Stimulated activated CD8-positive, alpha-beta memory T cell treated with anti-CD3 and anti-CD28 coated beads, Interleukin-7, amount 100 ng/mL, for 4 hours (primary cell): ENCODE results near the gene PARD3.

Experiments
- DNase-seq, 2 donors: peaks; one replicate each; pipeline ENCODE4 v3.0.0-alpha.2; 2020; ENCODE audit warnings: low read depth in 2 of 2

The PARD3 gene

DNA sequence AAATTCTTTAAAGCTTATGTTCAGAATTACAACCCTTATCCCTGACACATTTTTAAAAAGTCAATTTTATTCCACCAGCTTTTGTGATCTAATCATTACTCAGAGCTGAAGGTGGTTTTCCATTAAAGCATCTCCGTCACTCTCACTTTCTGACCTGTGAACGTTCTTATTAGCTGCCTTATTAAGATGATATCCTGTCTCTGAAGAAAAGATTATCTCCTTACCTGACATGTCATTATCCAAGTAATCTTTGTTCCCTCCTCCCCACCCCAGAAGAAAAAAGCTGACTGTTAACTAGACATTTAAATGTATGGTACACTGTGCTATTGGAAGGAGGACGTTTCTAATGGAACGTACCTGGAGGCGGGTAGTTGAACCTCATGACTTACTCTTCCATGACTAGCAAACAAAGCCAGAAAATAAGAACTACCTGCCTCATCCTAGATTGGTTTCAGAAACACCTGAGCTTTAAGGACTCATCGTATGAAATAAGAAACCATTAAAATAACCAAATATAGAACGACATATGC, 708.7 kb downstream of the PARD3 start:
- DNase-seq: no peak

DNA sequence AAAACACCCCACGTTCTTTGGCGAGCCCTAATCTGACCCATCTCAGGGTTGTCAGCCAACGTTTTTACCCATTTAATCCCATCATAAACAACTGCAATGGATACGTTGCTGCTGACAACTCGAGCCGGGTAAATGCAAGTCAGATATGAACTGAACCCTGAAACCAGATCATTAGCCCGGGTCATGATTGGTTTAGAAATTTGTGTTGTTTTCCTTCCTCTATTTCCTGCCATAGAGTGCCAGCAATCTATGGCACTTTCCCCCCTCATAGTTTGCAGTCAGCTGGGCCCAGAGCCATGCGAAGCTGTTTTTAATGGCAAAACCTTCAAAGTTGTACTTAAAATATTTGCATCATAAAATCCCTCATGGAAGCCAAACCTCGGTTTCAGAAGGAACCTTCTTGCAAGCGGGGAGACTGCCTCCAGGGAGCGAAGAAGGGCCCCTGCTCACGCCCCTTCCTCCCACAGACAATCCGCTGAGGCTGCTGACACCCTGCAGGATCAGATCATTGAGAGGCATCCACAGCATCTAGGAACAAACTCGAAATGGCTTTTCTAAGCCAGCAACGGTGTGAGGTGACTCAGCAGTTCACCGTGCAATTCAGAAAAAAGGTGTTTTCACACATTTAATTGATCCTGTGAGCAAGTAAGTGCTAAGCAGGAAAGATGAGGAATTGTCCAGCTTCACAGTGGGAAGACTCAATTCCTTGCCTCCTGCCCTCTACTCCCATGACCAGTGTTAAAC, 710.1 kb downstream of the PARD3 start:
- DNase-seq: no peak

DNA sequence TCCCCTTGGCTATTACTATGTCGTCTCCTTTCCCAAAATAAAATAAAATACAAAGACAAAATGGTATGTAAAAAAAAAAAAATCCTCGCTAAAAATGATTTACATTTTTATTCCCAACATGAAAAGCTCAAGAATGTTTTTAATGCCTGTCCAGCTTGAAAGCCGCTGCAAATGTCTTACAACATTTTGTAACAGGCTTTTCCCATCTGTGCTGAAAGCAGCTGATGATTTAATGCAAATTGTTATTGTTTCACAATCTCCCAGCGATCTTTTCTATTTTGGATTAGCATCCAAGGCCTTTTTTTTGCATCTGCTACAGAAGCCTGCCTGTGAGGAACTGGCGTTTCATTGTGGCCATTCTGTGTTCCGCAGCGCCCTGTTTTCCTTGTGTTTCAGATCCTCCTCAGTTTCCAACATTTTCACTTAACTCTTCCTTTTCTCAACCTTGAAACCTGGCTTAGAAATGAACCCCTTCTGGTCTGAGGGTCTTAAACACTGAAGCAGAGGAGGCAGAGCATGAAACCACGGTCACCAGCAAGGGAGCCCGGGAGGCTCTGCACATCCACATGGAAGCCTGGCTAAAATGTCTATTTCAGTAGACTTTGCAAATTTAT, 712.1 kb downstream of the PARD3 start:
- no peak for DNase-seq

DNA sequence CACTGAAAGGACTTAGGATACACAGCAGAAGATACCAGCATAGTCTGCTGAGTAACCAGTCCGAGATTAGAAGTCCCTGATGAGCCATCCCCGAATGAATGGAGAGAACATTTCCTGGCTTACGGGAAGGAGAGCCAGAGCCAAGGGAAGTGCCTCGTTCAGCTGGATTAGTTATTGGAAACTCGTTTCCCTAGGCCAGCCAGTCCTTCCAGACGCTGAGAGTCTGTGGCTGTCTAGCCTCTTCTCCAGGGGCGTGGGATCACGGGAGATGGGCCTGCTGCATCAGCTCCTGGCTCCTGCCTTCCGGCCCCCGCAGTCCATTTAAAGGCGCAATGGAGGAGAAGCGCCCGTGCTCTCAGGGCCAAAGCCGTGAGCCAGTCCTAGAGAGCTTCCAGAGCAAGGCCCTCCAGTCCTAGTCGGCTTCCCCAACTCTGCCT, 712.8 kb downstream of the PARD3 start:
- DNase-seq: no peak

DNA sequence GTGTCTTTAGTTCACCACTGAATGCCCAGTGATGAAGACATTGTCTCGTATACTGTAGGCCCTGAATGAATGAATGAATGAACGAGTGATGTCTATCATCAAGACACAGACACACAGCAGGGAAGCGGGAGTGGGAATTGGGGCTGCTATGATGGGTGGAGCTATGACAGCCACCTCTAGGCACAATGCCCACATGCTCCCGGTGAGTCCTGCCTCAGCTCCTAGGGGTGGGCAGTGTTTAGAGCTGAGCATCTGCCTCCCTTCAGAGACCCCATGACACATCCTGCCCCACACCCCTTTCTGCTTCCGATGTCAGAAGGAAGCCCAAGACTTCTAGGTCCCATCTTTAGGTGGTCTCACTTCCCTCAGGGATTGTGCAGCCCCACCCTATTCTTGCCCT, 714.1 kb downstream of the PARD3 start:
- no peak for DNase-seq

DNA sequence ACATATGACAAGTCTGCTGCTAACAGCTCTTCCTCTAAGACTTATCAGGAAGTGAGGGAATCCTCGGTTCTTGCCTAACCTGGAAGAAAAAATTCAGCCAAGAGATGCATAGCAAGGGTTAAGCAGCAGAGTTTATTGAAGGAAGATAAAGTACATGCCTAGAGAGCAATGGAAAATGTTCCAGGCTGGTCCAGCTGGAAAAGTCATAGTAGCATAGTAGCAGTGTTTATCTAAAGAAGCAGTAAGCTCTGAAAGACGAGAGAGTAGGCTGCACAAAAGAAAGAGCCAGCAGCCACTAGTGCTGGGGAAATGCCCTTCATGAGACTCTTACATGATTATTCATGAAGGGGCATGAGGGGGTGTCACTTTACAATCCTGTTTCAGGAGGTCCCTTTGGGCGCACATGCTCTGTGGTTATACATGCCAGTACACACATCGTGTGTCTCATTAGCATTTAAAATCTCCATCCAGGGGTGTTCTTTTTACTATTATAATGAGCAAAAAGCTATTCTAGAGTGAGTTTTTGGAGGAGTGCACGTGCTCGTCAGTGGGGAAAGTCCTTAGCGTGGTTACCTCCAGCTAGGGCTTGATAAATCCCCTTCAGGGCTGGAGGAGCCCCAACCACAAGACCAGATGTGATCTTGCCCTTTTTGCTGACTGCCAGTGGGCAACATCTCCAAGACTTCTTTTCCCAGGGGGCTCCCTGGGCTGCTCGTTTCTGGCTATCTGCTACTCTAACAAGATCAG, 716.1 kb downstream of the PARD3 start:
- no peak for DNase-seq

DNA sequence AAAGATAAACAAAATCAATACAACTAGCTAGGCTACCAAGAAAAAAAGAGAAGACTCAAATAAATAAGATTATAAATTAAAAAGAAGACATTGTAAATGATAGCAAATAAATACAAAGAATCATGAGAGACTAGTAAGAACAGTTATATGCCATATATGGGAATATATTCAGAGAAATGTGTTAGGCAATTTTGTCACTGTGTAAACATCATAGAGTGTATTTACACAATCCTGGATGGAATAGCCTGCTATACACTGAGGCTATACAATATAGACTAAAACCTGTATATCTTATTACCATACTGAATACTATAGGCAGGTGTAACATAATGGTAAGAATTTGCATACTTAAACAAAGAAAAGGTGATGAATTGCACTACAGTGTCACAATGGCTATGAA, 717.4 kb downstream of the PARD3 start:
- DNase-seq: no peak

DNA sequence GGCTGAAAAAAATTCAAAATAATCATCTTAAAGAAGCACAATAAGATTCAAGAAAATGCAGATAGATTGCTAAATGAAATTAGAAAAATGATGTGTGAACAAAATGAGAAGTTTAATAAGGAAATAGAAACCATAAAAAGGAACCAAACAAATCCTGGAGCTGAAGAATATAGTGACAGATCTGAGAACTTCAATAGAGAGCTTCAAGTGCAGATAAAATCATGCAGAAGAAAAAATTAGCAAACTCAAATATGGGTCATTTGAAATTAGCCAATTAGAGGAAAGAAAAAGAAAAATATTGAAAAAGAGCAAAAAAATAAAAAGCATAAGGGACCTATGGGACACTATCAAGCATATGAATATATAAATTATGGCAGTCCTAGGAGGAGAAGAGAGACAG, 720.1 kb downstream of the PARD3 start:
- DNase-seq: no peak

DNA sequence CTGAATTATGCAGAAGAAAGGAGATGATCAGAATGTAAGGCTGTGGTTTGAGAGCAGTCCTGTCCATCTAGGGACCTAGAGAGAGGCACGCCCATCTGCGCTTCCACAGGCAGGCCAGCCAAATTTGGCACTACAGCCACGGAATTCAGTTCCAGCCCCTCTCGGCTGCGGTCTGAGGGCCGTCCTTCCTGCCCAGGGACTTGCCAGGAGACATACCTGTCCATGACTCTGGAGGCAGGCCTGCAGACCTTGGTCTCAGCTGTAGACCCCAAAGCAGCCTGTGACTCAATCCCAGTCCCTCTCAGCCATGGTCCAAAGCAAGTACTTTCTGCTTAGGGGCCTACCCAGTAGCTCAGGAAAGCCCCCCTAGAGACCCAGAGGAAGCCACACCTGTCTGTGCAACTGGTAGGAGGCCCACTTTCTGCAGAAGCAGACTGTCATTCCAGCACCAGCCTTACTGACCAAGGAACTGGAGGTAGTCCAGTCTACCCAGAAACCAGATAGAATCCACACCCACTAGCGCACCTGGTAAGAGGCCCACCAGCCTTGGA, 720.9 kb downstream of the PARD3 start:
- DNase-seq: no peak

DNA sequence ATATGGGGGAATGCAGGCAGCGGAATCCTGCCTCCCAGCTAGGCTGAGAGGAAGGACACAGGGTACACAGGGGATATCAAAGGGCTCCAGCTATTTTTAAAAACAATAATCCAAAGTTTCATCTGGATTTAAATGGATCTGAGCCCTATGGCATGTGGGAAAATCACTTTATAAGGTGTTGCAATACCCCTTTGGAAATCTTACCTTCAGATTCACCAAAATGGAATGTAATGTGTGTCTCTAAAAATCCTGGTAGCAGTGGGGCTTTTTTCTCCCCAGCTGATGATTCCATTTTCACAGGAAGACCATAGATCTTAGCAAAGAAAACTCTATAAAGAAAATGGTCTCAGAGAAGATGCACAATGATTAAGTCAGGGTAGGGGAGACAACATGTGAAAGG, 722.2 kb downstream of the PARD3 start:
- DNase-seq: no peak

DNA sequence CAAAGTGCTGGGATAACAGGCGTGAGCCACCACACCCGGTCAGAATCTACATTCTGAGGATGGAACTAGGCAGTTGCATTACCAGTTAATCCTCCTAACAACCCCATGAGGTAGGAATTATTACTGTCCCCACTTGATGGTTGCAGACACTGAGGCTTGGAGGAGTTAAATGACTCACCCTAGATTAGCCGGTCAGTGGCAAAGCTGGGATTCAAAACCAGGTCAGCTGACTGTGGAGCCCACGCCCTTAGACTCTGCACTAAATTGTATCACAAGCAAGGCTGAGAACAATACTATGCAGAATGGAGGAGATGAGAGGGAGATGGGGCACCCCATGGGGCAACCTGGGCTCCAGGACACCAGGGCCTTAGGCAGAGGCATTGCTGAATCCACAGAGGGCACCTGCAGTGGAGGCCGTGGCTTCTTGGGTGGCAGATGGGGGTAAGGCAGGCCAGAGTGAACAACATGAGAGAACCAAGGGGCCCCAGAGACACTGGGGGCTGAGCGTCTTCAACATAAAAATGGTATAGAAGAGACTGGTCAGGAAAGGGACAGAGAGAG, 723.4 kb downstream of the PARD3 start:
- no peak for DNase-seq

DNA sequence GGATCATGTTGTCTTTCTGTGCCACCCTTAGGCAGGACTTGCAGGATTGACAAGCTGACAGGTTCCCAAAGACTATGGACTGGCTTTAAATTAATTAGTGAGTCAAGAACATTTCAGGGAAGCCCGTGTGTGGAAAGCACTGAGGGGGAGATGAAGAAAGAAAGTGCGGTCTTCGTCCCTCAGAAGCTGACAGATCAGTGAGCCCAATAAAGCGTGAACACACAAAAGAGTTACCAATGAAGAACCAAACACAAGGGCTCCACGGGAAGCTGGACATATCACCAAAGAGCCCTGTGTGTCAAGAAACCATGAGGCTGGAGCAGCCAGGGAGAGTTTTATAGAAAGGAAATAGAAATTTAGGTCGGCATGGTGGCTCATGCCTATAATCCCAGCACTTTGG, 725.8 kb downstream of the PARD3 start:
- no peak for DNase-seq

DNA sequence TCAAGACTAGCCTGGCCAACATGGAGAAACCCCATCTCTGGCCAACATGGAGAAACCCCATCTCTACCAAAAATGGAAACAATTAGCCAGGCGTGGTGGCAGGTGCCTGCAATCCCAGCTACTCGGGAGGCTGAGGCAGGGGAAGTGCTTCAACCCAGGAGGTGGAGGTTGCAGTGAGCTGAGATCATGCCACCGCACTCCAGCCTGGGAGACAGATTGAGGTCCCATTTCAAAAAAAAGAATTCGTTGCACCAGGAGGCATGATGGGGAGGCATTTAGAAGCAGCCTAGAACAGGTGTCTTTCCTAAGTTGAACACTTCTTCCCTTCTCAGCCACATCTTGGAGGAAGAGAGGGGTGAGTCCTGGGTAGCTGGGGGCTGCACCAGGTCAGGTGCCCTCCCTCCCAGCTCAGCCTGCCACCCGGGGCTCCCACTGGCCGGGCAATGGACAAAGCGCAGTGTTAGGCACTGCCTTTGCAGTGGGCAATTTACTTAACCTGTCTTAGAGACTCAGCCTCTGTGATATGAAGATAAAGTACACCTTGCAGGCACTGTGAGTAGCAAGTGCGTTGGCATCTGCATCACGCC, 726.8 kb downstream of the PARD3 start:
- DNase-seq: no peak

DNA sequence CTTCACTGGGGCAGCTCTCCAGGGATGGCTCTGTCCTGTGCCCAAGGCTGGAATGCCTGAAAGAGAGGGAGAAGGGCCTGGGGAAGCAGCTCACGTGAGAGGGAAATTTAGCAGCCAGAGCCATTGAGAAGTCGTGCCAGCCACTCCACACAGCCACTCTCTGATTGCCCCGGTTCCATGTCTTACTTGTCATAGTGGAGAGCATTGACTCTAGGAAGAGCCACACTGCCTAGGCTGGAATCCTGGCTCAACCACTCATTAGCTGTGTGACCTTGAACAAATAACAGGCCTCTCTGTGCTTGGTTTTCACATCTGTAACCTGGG, 728.0 kb downstream of the PARD3 start:
- no peak for DNase-seq

DNA sequence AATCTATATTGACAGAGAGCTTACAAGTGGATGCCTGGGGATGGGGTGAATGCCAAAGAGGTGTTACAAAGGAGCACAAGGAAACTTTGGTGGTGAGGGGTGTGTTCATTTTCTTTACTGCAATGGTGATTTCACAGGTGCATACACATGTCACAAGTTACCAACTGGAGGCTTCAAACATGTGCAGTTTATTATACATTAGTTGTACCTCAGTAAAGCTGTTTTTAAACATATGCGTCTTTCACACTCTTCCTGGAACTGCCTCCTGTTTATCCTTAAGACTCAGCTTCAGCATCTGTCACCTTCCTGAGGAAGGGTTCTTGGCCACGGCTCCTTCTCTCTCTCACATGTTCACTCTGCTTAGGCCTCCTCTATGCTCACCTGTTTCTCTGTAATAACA, 731.5 kb downstream of the PARD3 start:
- no peak for DNase-seq

DNA sequence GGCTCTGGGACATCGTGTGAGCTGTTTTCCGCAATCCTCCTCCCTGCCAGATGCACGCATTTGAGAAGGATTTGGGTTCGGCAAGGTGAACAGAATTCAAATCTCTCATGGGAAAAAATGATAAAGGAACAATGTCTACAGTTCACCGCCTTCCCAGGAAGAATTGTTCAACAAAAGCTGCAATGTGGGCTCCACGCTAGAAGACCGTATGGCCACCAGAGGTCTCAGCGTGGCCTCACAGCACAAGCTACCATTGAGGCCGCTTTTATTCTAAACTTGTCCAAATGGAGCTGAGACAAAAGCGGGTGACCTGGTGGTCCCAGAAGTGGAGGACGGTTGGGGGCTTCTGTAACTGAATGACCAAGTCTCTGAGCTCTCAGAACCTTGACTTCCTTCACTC, 733.1 kb downstream of the PARD3 start:
- no peak for DNase-seq

DNA sequence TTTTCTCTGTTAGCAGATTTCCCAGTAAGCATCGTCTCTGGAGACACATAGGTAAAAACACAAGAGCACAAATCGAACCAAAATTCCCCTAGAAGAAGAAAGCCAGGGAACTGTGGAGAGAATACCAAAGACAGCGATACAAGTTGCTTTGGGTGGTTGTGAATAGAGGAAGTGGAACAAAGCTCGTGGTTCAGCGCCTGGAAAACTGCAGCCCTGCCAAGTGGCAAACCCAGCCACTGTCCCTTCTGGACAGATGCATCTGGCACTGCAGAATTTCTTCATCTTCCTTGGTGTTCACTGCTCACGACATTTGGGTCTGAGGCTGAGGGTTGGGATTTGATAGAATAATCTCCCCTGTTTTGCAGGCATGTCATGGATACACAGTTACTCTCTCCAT, 733.8 kb downstream of the PARD3 start:
- DNase-seq: no peak

DNA sequence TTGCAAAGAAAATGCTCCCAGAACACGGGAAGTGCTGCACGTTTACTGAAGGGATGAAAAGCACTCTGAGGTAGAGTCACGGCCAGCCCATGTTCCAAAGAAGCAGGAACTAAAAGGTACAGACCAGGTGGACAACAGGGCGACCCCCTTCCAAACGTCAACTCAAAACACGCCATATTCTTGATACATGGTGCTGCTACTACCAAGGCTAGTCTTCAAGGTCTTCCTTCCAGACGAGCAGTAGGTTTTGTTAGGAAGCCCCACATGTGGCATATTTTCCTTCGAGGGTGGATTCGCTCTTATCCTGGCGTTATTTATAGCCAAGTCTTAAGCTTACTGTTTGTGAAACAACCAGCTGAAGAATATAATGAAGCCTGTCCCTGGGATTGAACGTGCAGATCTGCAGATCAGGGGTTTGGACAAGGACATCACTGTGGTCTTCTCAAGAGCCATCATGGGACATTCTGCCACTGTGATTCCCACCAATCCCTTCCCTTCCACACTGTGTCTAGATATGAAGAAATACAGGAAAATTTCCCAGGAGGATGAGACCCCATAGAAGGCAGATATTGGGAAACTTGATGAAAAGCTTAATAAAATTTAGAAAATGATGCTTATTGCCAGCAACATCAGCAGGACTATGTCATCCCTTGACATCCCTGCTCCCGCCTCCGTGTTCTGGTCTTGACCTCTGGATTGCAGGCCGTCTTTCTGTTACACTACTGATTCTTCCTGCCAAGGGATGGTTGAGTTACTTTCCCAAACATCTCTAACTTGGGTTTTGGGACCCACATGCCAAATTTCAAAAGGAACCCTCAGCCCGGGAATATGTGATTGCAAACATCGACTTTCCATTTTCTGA, 734.4 kb downstream of the PARD3 start:
- no peak for DNase-seq

DNA sequence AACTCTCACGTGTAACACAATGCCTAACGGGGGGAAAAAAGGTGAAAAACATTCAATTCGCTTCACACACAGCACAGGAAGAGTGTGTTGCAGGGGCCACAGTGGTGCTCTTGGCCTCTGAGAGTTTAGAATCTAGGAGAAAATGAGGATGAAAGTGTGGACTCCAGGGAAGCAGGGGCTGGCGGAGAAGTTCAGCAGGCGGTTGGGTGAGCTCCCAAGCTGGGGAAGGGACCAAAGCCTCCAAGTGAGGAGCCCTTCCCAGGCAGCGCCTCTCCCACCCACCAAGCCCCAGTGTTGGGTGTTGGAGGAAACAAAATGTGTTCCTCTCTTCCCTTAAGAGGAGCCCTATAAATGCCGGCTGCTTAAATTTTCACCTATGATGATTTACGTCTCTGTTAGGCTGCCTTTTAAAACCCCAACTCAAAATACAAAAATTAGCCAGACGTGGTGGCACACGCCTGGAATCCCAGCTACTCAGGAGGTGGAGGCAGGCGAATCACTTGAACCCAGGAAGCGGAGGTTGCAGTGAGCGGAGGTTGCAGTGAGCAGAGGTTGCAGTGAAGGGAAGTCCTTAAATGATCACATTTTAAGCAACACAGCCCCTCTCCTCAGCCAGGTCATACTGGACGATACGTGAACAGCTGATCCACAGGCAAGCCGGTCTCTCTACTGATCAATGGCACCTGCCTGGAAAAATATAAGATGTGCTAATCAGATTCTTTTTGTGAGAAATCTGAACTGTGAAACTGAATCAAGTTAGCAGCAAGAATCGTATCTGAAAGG, 735.2 kb downstream of the PARD3 start:
- no peak for DNase-seq
